Neural cell (in vitro differentiated cells): ENCODE results near the gene CHD6.

ENCODE experiments used
- CTCF ChIP-seq: fragments of 450-650 bp; IDR thresholded peaks from 2 replicates; pipeline ENCODE4 v1.5.1; 2014; ENCODE audit warnings: antibody characterized with exemption, mild to moderate bottlenecking, moderate library complexity; ENCODE audit not compliant: poor library complexity, severe bottlenecking
- EP300 ChIP-seq: fragments of 450-650 bp; conservative IDR thresholded peaks from 2 replicates; pipeline ENCODE4 v1.6.1; 2014; ENCODE audit warnings: antibody characterized with exemption, mild to moderate bottlenecking, moderate library complexity; ENCODE audit not compliant: poor library complexity, severe bottlenecking
- EZH2 ChIP-seq: fragments of 200-600, 300-800 bp; shearing (Covaris generic), sonication (generic); IDR thresholded peaks from 2 replicates; pipeline ENCODE4 v1.6.1; 2014; ENCODE audit warnings: antibody characterized with exemption, low read length, borderline replicate concordance, mild to moderate bottlenecking; ENCODE audit not compliant: insufficient read depth, poor library complexity, severe bottlenecking
- TF ChIP-seq, protein P1 (sequence below): IDR thresholded peaks from 2 replicates; pipeline ENCODE4 v1.6.1; 2012; ENCODE audit warnings: borderline replicate concordance

- no peak for TF ChIP-seq EZH2
- TF ChIP-seq, protein P1, sequence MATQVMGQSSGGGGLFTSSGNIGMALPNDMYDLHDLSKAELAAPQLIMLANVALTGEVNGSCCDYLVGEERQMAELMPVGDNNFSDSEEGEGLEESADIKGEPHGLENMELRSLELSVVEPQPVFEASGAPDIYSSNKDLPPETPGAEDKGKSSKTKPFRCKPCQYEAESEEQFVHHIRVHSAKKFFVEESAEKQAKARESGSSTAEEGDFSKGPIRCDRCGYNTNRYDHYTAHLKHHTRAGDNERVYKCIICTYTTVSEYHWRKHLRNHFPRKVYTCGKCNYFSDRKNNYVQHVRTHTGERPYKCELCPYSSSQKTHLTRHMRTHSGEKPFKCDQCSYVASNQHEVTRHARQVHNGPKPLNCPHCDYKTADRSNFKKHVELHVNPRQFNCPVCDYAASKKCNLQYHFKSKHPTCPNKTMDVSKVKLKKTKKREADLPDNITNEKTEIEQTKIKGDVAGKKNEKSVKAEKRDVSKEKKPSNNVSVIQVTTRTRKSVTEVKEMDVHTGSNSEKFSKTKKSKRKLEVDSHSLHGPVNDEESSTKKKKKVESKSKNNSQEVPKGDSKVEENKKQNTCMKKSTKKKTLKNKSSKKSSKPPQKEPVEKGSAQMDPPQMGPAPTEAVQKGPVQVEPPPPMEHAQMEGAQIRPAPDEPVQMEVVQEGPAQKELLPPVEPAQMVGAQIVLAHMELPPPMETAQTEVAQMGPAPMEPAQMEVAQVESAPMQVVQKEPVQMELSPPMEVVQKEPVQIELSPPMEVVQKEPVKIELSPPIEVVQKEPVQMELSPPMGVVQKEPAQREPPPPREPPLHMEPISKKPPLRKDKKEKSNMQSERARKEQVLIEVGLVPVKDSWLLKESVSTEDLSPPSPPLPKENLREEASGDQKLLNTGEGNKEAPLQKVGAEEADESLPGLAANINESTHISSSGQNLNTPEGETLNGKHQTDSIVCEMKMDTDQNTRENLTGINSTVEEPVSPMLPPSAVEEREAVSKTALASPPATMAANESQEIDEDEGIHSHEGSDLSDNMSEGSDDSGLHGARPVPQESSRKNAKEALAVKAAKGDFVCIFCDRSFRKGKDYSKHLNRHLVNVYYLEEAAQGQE, result no peak
- TF ChIP-seq CTCF, result no peak
- TF ChIP-seq EP300, result no peak
Measured at GRCh38 chr20:41361757-41362747, 256.1 kb downstream of the CHD6 start.
